ENCODE data around the gene NPHP4. TPM values are rescaled to one million over a fixed set of nuclear protein-coding genes. Genes with fewer than 3 reads are reported as not detected.

The NPHP4 gene
- total and polyA plus RNA-seq, 10 of the 15 experiments (the other 5 are each of a cell fraction or from before 2014, with no cell fraction given) = 0.16 to 10.5 (median 3.1) TPM

DNA sequence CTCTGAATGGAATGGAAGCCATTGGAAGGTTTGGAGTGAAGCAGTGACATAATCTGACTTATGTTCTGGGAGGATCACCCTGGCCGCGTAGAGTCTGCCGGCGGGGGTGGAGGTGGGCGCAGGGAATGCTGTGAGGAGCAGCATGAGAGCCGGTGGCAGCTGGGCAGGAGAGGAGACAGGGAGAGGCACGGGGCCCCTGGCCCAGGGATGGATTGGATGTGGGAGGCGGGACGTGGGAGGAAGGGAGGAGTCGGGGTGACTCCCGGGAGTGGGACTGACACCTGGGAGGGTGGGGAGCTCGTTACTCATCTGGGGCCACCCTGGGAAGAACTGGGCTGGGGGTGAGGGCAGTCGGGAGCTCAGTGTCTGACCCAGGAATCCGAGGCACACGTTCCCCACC is 43.1 kb upstream of the NPHP4 start:
- ATAC-seq (no peak), FAIRE-seq (no peak), DNase-seq (ENCODE audit: low read depth, low spot score) (no peak)
- WGBS (ENCODE audit: insufficient coverage, insufficient replicate concordance, low lambda C conversion rate, missing lambda C conversion rate) = 91% methylated on average over 9 of the region's 15 CpGs
- Histone ChIP-seq H3K36me3 (ENCODE audit: control insufficient read depth in 2 of 2, insufficient read depth in 2 of 2, low read length in 1 of 2) (peaks cover 4 to 30% of the 10 kb centered on the region in 2 experiments), H3K9me3 (replicated peaks; ENCODE audit: control insufficient read depth, insufficient read depth, low read length) (no peaks in the 10 kb centered on the region), H4K20me1 (ENCODE audit: control insufficient read depth, insufficient read depth) (peaks cover 11% of the 10 kb centered on the region), H3K9ac (ENCODE audit: control insufficient read depth, insufficient read depth, low read length) (no peak overlapping the region), H3K79me2 (ENCODE audit: control insufficient read depth, insufficient read depth, low read length) (peaks cover 46% of the 10 kb centered on the region), H3K27ac (ENCODE audit: control insufficient read depth, insufficient read depth) (no peak overlapping the region), H2AFZ (ENCODE audit: control insufficient read depth, low read depth, low read length) (no peak overlapping the region), H3K4me1 (ENCODE audit: control insufficient read depth, insufficient read depth, low read length) (peaks cover 8% of the 10 kb centered on the region), H3K4me2 (ENCODE audit: control insufficient read depth, insufficient read depth) (no peak overlapping the region), H3K27me3 (replicated peaks in 1 of 2; ENCODE audit: control insufficient read depth in 2 of 2, insufficient read depth in 2 of 2, low read length in 1 of 2) (no peaks in the 10 kb centered on the region), H3K4me3 (no peak overlapping the region)
- ChIA-PET SMC1A (ENCODE audit: uncharacterized antibody, unreplicated experiment) (no interaction called here), CTCF (no interaction called here), POLR2A (no interaction called here), RAD21 (ENCODE audit: unreplicated experiment) (interaction anchor here (1.9 kb wide), 1 partner anchor 42 kb away, joined by 6 read pairs; no protein-coding TSS in a partner anchor)
- no TSS peak for BruUV-seq (replicated peaks)
- TF ChIP-seq, protein P1, sequence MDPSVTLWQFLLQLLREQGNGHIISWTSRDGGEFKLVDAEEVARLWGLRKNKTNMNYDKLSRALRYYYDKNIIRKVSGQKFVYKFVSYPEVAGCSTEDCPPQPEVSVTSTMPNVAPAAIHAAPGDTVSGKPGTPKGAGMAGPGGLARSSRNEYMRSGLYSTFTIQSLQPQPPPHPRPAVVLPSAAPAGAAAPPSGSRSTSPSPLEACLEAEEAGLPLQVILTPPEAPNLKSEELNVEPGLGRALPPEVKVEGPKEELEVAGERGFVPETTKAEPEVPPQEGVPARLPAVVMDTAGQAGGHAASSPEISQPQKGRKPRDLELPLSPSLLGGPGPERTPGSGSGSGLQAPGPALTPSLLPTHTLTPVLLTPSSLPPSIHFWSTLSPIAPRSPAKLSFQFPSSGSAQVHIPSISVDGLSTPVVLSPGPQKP (IDR thresholded peaks at IDR 0.05; ENCODE audit: low read depth, low read length) = no peak
- no peak for TF ChIP-seq MEF2B (IDR thresholded peaks at IDR 0.05; ENCODE audit: partially characterized antibody, poor library complexity, severe bottlenecking)
- TF ChIP-seq MXI1 (IDR thresholded peaks at IDR 0.05; ENCODE audit: low read depth, low read length) = no peak
- no peak for TF ChIP-seq BMI1 (IDR thresholded peaks at IDR 0.05; ENCODE audit: borderline replicate concordance)
- TF ChIP-seq MTA3 (IDR thresholded peaks at IDR 0.05; ENCODE audit: borderline replicate concordance, low read length) = no peak
- no peak for TF ChIP-seq CHD2 (IDR thresholded peaks at IDR 0.05; ENCODE audit: borderline replicate concordance, low read depth, low read length)
- no peak for TF ChIP-seq PAX5 (IDR thresholded peaks at IDR 0.05; ENCODE audit: borderline replicate concordance, low read depth, low read length)
- no peak for TF ChIP-seq POLR2A (IDR thresholded peaks at IDR 0.05; ENCODE audit: low read depth, low read length)
- no peak for TF ChIP-seq NBN (IDR thresholded peaks at IDR 0.05)
- no peak for TF ChIP-seq NR2F1 (conservative IDR thresholded peaks at IDR 0.05)
- TF ChIP-seq SUPT20H (IDR thresholded peaks at IDR 0.05; ENCODE audit: borderline replicate concordance, control insufficient read depth, low read depth, low read length) = no peak
- TF ChIP-seq RELB (IDR thresholded peaks at IDR 0.05; ENCODE audit: low read depth) = no peak
- no peak for TF ChIP-seq IKZF1 (conservative IDR thresholded peaks at IDR 0.05)
- TF ChIP-seq MYC (IDR thresholded peaks at IDR 0.05; ENCODE audit: insufficient read depth, insufficient read length, insufficient replicate concordance, low read length, severe bottlenecking) = no peak
- TF ChIP-seq EED (IDR thresholded peaks at IDR 0.05; ENCODE audit: low read depth) = no peak
- no peak for TF ChIP-seq ZNF207 (IDR thresholded peaks at IDR 0.05; ENCODE audit: borderline replicate concordance)
- in situ Hi-C loops (cut with MboI) (no loop called here), intact Hi-C loops (cut with micrococcal nuclease; ENCODE audit: unreplicated experiment) (no loop called here)

All from GM12878 (cell line).